Measurements from ENCODE around the gene PHLDA3.

PHLDA3 gene

GRCh38 chr1:201429736-201430501 is 39.1 kb downstream of the PHLDA3 start:
- no peak for DNase-seq (ENCODE audit: low spot score)

GRCh38 chr1:201427963-201428362 is 41.0 kb downstream of the PHLDA3 start:
- no peak for DNase-seq (ENCODE audit: low spot score)

GRCh38 chr1:201426479-201427310 is 42.3 kb downstream of the PHLDA3 start:
- DNase-seq (ENCODE audit: low spot score), result no peak

- no peak for DNase-seq (ENCODE audit: low spot score)
Observed at GRCh38 chr1:201424146-201424545, 44.8 kb downstream of the PHLDA3 start.

- no peak for DNase-seq (ENCODE audit: low spot score)
Observed at GRCh38 chr1:201423655-201424054, 45.3 kb downstream of the PHLDA3 start.

GRCh38 chr1:201422436-201423030 is 46.5 kb downstream of the PHLDA3 start:
- DNase-seq (ENCODE audit: low spot score), result peak; percentile 34

GRCh38 chr1:201422026-201422425 is 47.0 kb downstream of the PHLDA3 start:
- DNase-seq (ENCODE audit: low spot score), result no peak

GRCh38 chr1:201421041-201421440 is 47.9 kb downstream of the PHLDA3 start:
- DNase-seq (ENCODE audit: low spot score), result no peak

- DNase-seq (ENCODE audit: low spot score), result no peak
Observed at GRCh38 chr1:201420608-201421002, 48.4 kb downstream of the PHLDA3 start.

- DNase-seq (ENCODE audit: low spot score), result no peak
Observed at GRCh38 chr1:201419746-201420607, 49.0 kb downstream of the PHLDA3 start.

- no peak for DNase-seq (ENCODE audit: low spot score)
Observed at GRCh38 chr1:201419256-201419655, 49.7 kb downstream of the PHLDA3 start.

- DNase-seq (ENCODE audit: low spot score), result no peak
Observed at GRCh38 chr1:201418461-201418860, 50.5 kb downstream of the PHLDA3 start.
